ACHN (cell line): ENCODE data around the gene XAF1.
"Not testable (repeated sequence)": the region's sequence is repeated elsewhere in the genome, so short reads cannot be mapped to it uniquely, and the experiment has no call there.

Experiments used
- DNase-seq: peaks from one replicate; pipeline ENCODE4 v3.0.0-alpha.2; 2015
- in situ Hi-C: cut with HindIII; loops from 2 replicates; pipeline ENCODE4 v1.10.0; 2017; ENCODE audit warnings: low sequenced_read_pairs, low pct_ligation_motif_present, low pct_unique_long_range_greater_than_20kb

The XAF1 gene

GRCh38 chr17:6749519-6749918 is 6.3 kb upstream of the XAF1 start:
- DNase-seq: no peak
- in situ Hi-C loops: no loop called here

GRCh38 chr17:6752068-6752909 is 3.6 kb upstream of the XAF1 start:
- DNase-seq: peak; percentile 21
- in situ Hi-C loops: no loop called here

DNA sequence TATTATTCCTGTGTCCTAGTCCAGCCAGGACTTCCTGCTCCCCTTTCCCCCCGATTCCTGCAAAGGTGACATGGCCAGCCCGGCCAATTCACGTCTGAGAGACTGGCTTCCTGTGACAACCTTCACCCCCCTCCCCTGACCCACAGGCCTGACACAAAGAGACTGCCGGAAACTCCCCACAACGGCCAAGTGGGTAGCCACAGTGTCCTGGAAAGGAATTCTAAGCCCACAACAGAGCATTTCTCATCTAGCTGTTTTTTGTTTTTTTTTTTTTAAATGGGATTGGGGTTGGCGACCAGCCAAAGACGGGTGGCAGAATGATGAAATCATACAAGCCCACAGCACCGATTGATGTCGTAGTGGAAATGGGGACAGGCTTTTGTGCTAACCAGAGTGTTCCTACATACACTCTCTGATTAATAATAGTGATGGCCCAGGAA is 2.8 kb upstream of the XAF1 start:
- no peak for DNase-seq
- in situ Hi-C loops: no loop called here

- in situ Hi-C loops: no loop called here
- DNase-seq: no peak
Observed at GRCh38 chr17:6753546-6753945, 2.3 kb upstream of the XAF1 start.

DNA sequence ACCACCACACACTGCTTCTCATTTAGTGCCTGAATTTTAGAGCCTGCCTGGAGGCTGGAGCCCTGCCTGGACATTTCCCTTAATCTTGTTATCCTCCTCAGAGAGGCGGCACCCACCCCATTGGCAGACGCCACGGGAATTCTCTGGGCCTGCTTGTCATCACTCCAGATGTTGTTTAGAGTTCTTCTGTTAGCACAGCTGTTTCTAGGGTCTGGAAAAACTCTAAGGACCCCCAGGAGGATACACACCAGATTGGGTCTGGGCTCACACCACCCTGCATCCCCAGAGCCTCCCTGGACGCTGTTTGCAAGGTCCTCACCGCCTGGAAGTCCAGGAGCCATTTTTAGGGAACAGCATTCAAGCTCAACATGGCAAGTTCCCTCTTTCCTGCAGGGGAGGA is 565 bp upstream of the XAF1 start:
- in situ Hi-C loops: no loop called here

GRCh38 chr17:6756425-6757031 is 682 bp downstream of the XAF1 start:
- in situ Hi-C loops: no loop called here
- no peak for DNase-seq

More for the DNA sequence above, 565 bp upstream of the XAF1 start:
- DNase-seq: no peak

GRCh38 chr17:6757747-6758146 is 1.9 kb downstream of the XAF1 start:
- in situ Hi-C loops: no loop called here
- no peak for DNase-seq

- DNase-seq: no peak
- in situ Hi-C loops: no loop called here
Observed at GRCh38 chr17:6761779-6762178, 5.9 kb downstream of the XAF1 start.

DNA sequence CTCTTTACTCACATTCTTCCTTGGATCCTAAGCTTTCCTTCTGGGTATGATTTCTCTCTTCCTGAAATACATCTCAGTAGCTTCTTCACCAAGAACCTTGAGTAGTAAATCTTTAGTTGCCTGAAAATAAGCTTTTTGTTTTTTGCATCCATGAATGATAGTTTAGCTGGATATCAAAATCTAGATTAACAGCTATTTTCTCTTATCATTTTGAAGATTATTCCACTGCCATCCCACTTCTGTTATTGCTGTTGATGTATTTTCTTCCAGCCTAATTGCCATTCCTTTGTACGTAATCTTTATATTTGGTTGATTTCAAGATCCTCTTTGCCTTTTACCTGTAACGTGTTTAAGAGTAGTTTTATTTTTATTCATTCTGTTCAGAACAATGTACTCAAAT is 12.6 kb downstream of the XAF1 start:
- DNase-seq: no peak
- in situ Hi-C loops: no loop called here

GRCh38 chr17:6772016-6772415 is 16.2 kb downstream of the XAF1 start:
- DNase-seq: no peak
- in situ Hi-C loops: no loop called here

- DNase-seq, in situ Hi-C loops: not testable (repeated sequence)
Observed at GRCh38 chr17:6774906-6775305, 19.1 kb downstream of the XAF1 start.

GRCh38 chr17:6775871-6776405 is 20.1 kb downstream of the XAF1 start, which contains the start of gene FBXO39:
FBXO39 (plus strand) TSS chr17:6776215; CDS start chr17:6779869, 3,654 bp downstream.
- DNase-seq: no peak
- in situ Hi-C loops: no loop called here

GRCh38 chr17:6779411-6779810 is 23.6 kb downstream of the XAF1 start:
- DNase-seq: no peak
- in situ Hi-C loops: no loop called here

- in situ Hi-C loops: no loop called here
Observed at GRCh38 chr17:6780001-6780400, 24.2 kb downstream of the XAF1 start.

DNA sequence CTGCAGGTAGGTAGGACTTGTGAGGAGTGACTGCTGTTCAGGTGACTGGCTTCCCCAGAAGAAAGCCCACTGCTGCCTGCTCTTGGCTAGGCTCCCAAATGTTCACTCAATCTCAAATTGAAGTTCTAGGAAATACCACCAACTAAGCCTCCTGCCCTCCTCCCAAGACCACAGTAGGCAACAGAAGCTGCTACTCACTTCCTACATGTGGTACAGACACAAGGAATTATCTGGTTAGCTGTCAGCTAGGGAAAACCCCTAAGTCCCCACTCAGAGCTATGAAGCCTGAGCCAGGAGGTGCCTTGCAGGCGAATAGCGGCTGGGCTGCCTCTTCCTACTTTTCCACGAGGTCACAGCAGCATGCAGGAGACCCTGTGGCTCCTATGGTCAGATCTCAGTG is 25.0 kb downstream of the XAF1 start:
- in situ Hi-C loops: no loop called here
- DNase-seq: no peak

More at GRCh38 chr17:6780001-6780400, 24.2 kb downstream of the XAF1 start:
- DNase-seq: no peak

DNA sequence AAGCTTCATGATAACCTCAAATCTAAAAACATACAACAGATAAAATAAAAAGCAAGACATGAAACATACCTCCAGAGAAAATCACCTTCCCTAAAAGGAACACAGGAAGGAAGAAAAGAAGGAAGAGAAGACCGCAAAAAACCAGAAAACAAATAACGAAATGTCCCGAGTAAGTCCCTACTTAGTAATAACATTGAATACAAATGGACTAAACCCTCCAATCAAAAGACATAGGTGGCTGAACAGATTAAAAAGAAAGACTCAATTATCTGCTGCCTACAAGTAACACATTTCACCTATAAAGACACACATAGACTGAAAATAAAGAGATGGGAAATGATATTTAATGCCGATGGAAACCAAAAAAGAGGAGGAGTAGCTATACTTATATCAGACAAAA is 26.4 kb downstream of the XAF1 start:
- in situ Hi-C loops: no loop called here
- DNase-seq: no peak

- in situ Hi-C loops: no loop called here
Observed at GRCh38 chr17:6786618-6787017, 30.8 kb downstream of the XAF1 start.

GRCh38 chr17:6787081-6787693 is 31.3 kb downstream of the XAF1 start:
- in situ Hi-C loops: no loop called here
- no peak for DNase-seq

More at GRCh38 chr17:6786618-6787017, 30.8 kb downstream of the XAF1 start:
- DNase-seq: no peak

- DNase-seq: no peak
- in situ Hi-C loops: no loop called here
Observed at GRCh38 chr17:6789146-6789545, 33.3 kb downstream of the XAF1 start.
